ENCODE results near the gene B3GALT2. TPM values are rescaled to one million over a fixed set of nuclear protein-coding genes. Genes with fewer than 3 reads are reported as not detected.
"Not testable (repeated sequence)": the region's sequence is repeated elsewhere in the genome, so short reads cannot be mapped to it uniquely, and the experiment has no call there.

B3GALT2 gene
- total and polyA plus RNA-seq, 2 donors: 0.21 to 0.38 TPM

- H3K27me3 ChIP-seq (ENCODE audit: control insufficient read depth in 2 of 2, insufficient read depth in 1 of 2, low read length in 1 of 2): no peaks in the 10 kb centered on the region
- no peaks in the 10 kb centered on the region for H3K9me3 ChIP-seq (ENCODE audit: control insufficient read depth in 2 of 2, insufficient read depth in 1 of 2, low read length in 1 of 2)
- H3K36me3 ChIP-seq (ENCODE audit: control insufficient read depth in 2 of 2, insufficient read depth in 2 of 2, low read length in 1 of 2): peaks cover 14 to 34% of the 10 kb centered on the region in 2 donors
- H3K4me1 ChIP-seq (ENCODE audit: control insufficient read depth in 2 of 2, insufficient read depth in 2 of 2, low read length in 2 of 2): no peaks in the 10 kb centered on the region
- 98% methylated on average over 2 of the region's 2 CpGs for WGBS
- DNase-seq (ENCODE audit: low read depth in 6 of 9, low spot score in 9 of 9): no peak
- no peak overlapping the region for H3K4me3 ChIP-seq (ENCODE audit: low read length in 2 of 2)
- H3K27ac ChIP-seq (ENCODE audit: low read depth in 1 of 2, low read length in 1 of 2): no peak overlapping the region
Observed at GRCh38 chr1:193212637-193213036, 26.2 kb upstream of the B3GALT2 start.

GRCh38 chr1:193211539-193211938, 25.1 kb upstream of the B3GALT2 start:
- 97% methylated on average over 1 of the region's 1 CpG for WGBS

GRCh38 chr1:193210996-193211395, 24.6 kb upstream of the B3GALT2 start:
- Histone ChIP-seq H3K4me3 (ENCODE audit: low read length in 2 of 2) (no peak overlapping the region), H3K36me3 (ENCODE audit: control insufficient read depth in 2 of 2, insufficient read depth in 2 of 2, low read length in 1 of 2) (peaks cover 9 to 33% of the 10 kb centered on the region in 2 donors), H3K27me3 (ENCODE audit: control insufficient read depth in 2 of 2, insufficient read depth in 1 of 2, low read length in 1 of 2) (no peaks in the 10 kb centered on the region), H3K9me3 (ENCODE audit: control insufficient read depth in 2 of 2, insufficient read depth in 1 of 2, low read length in 1 of 2) (peaks cover 0 to 5% of the 10 kb centered on the region in 2 donors), H3K4me1 (ENCODE audit: control insufficient read depth in 2 of 2, insufficient read depth in 2 of 2, low read length in 2 of 2) (no peaks in the 10 kb centered on the region), H3K27ac (ENCODE audit: low read depth in 1 of 2, low read length in 1 of 2) (no peak overlapping the region)
- DNase-seq (ENCODE audit: low read depth in 6 of 9, low spot score in 9 of 9): no peak
- WGBS: 99% methylated on average over 7 of the region's 7 CpGs

More at GRCh38 chr1:193211539-193211938, 25.1 kb upstream of the B3GALT2 start:
- H3K36me3 ChIP-seq (ENCODE audit: control insufficient read depth in 2 of 2, insufficient read depth in 2 of 2, low read length in 1 of 2): peaks cover 9 to 32% of the 10 kb centered on the region in 2 donors
- H3K4me1 ChIP-seq (ENCODE audit: control insufficient read depth in 2 of 2, insufficient read depth in 2 of 2, low read length in 2 of 2): no peaks in the 10 kb centered on the region
- H3K27ac ChIP-seq (ENCODE audit: low read depth in 1 of 2, low read length in 1 of 2): no peak overlapping the region
- no peaks in the 10 kb centered on the region for H3K27me3 ChIP-seq (ENCODE audit: control insufficient read depth in 2 of 2, insufficient read depth in 1 of 2, low read length in 1 of 2)
- no peak overlapping the region for H3K4me3 ChIP-seq (ENCODE audit: low read length in 2 of 2)
- DNase-seq (ENCODE audit: low read depth in 6 of 9, low spot score in 9 of 9): no peak
- peaks cover 0 to 5% of the 10 kb centered on the region in 2 donors for H3K9me3 ChIP-seq (ENCODE audit: control insufficient read depth in 2 of 2, insufficient read depth in 1 of 2, low read length in 1 of 2)

- H3K27ac ChIP-seq (ENCODE audit: low read depth in 1 of 2, low read length in 1 of 2): no peak overlapping the region
- H3K9me3 ChIP-seq (ENCODE audit: control insufficient read depth in 2 of 2, insufficient read depth in 1 of 2, low read length in 1 of 2): no peaks in the 10 kb centered on the region
- no peak overlapping the region for H3K4me3 ChIP-seq (ENCODE audit: low read length in 2 of 2)
- peaks cover 3 to 9% of the 10 kb centered on the region in 2 donors for H3K36me3 ChIP-seq (ENCODE audit: control insufficient read depth in 2 of 2, insufficient read depth in 2 of 2, low read length in 1 of 2)
- no peaks in the 10 kb centered on the region for H3K4me1 ChIP-seq (ENCODE audit: control insufficient read depth in 2 of 2, insufficient read depth in 2 of 2, low read length in 2 of 2)
- H3K27me3 ChIP-seq (ENCODE audit: control insufficient read depth in 2 of 2, insufficient read depth in 1 of 2, low read length in 1 of 2): no peaks in the 10 kb centered on the region
- 99% methylated on average over 2 of the region's 2 CpGs for WGBS
- no peak for DNase-seq (ENCODE audit: low read depth in 6 of 9, low spot score in 9 of 9)
Observed at GRCh38 chr1:193201021-193201420, 14.6 kb upstream of the B3GALT2 start.

- Histone ChIP-seq H3K4me3 (ENCODE audit: low read length in 2 of 2) (no peak overlapping the region), H3K27ac (ENCODE audit: low read depth in 1 of 2, low read length in 1 of 2) (no peak overlapping the region), H3K27me3 (ENCODE audit: control insufficient read depth in 2 of 2, insufficient read depth in 1 of 2, low read length in 1 of 2) (no peaks in the 10 kb centered on the region), H3K4me1 (ENCODE audit: control insufficient read depth in 2 of 2, insufficient read depth in 2 of 2, low read length in 2 of 2) (no peaks in the 10 kb centered on the region), H3K36me3 (ENCODE audit: control insufficient read depth in 2 of 2, insufficient read depth in 2 of 2, low read length in 1 of 2) (peaks cover 2 to 3% of the 10 kb centered on the region in 2 donors), H3K9me3 (ENCODE audit: control insufficient read depth in 2 of 2, insufficient read depth in 1 of 2, low read length in 1 of 2) (no peaks in the 10 kb centered on the region)
- whole genome bisulfite sequencing: 97% methylated on average over 4 of the region's 4 CpGs
- DNase-seq (ENCODE audit: low read depth in 6 of 9, low spot score in 9 of 9): no peak
Observed at GRCh38 chr1:193199940-193200339, 13.5 kb upstream of the B3GALT2 start.

GRCh38 chr1:193192586-193192985, 6.2 kb upstream of the B3GALT2 start:
- DNase-seq (ENCODE audit: low read depth in 6 of 9, low spot score in 9 of 9): no peak
- peaks cover 6 to 7% of the 10 kb centered on the region in 2 donors for H3K36me3 ChIP-seq (ENCODE audit: control insufficient read depth in 2 of 2, insufficient read depth in 2 of 2, low read length in 1 of 2)
- no peak overlapping the region for H3K27ac ChIP-seq (ENCODE audit: low read depth in 1 of 2, low read length in 1 of 2)
- H3K4me3 ChIP-seq (ENCODE audit: low read length in 2 of 2): no peak overlapping the region
- H3K4me1 ChIP-seq (ENCODE audit: control insufficient read depth in 2 of 2, insufficient read depth in 2 of 2, low read length in 2 of 2): no peaks in the 10 kb centered on the region
- H3K9me3 ChIP-seq (ENCODE audit: control insufficient read depth in 2 of 2, insufficient read depth in 1 of 2, low read length in 1 of 2): peaks cover 0 to 8% of the 10 kb centered on the region in 2 donors
- no peaks in the 10 kb centered on the region for H3K27me3 ChIP-seq (ENCODE audit: control insufficient read depth in 2 of 2, insufficient read depth in 1 of 2, low read length in 1 of 2)
- WGBS: 99% methylated on average over 8 of the region's 8 CpGs

GRCh38 chr1:193190096-193190744, 3.8 kb upstream of the B3GALT2 start:
- Histone ChIP-seq H3K4me1 (ENCODE audit: control insufficient read depth in 2 of 2, insufficient read depth in 2 of 2, low read length in 2 of 2) (peaks cover 6 to 8% of the 10 kb centered on the region in 2 donors), H3K27me3 (ENCODE audit: control insufficient read depth in 2 of 2, insufficient read depth in 1 of 2, low read length in 1 of 2) (no peaks in the 10 kb centered on the region), H3K9me3 (ENCODE audit: control insufficient read depth in 2 of 2, insufficient read depth in 1 of 2, low read length in 1 of 2) (peaks cover 0 to 8% of the 10 kb centered on the region in 2 donors), H3K4me3 (ENCODE audit: low read length in 2 of 2) (no peak overlapping the region), H3K27ac (ENCODE audit: low read depth in 1 of 2, low read length in 1 of 2) (no peak overlapping the region), H3K36me3 (ENCODE audit: control insufficient read depth in 2 of 2, insufficient read depth in 2 of 2, low read length in 1 of 2) (peaks cover 6 to 7% of the 10 kb centered on the region in 2 donors)
- no peak for DNase-seq (ENCODE audit: low read depth in 6 of 9, low spot score in 9 of 9)

GRCh38 chr1:193189442-193190095, 3.2 kb upstream of the B3GALT2 start:
- WGBS: over 99% methylated on average over 3 of the region's 3 CpGs
- Histone ChIP-seq H3K4me3 (ENCODE audit: low read length in 2 of 2) (no peak overlapping the region), H3K4me1 (ENCODE audit: control insufficient read depth in 2 of 2, insufficient read depth in 2 of 2, low read length in 2 of 2) (peaks cover 6 to 8% of the 10 kb centered on the region in 2 donors), H3K27ac (ENCODE audit: low read depth in 1 of 2, low read length in 1 of 2) (no peak overlapping the region), H3K27me3 (ENCODE audit: control insufficient read depth in 2 of 2, insufficient read depth in 1 of 2, low read length in 1 of 2) (no peaks in the 10 kb centered on the region), H3K36me3 (ENCODE audit: control insufficient read depth in 2 of 2, insufficient read depth in 2 of 2, low read length in 1 of 2) (peaks cover 6 to 7% of the 10 kb centered on the region in 2 donors), H3K9me3 (ENCODE audit: control insufficient read depth in 2 of 2, insufficient read depth in 1 of 2, low read length in 1 of 2) (peaks cover 0 to 8% of the 10 kb centered on the region in 2 donors)
- DNase-seq (ENCODE audit: low read depth in 6 of 9, low spot score in 9 of 9): no peak

GRCh38 chr1:193188915-193189314, 2.5 kb upstream of the B3GALT2 start:
- not testable (repeated sequence) for H3K36me3 ChIP-seq (ENCODE audit: control insufficient read depth in 2 of 2, insufficient read depth in 2 of 2, low read length in 1 of 2); H3K27ac ChIP-seq (ENCODE audit: low read depth in 1 of 2, low read length in 1 of 2); H3K4me3 ChIP-seq (ENCODE audit: low read length in 2 of 2); H3K4me1 ChIP-seq (ENCODE audit: control insufficient read depth in 2 of 2, insufficient read depth in 2 of 2, low read length in 2 of 2); H3K9me3 ChIP-seq (ENCODE audit: control insufficient read depth in 2 of 2, insufficient read depth in 1 of 2, low read length in 1 of 2); DNase-seq (ENCODE audit: low read depth in 6 of 9, low spot score in 9 of 9); H3K27me3 ChIP-seq (ENCODE audit: control insufficient read depth in 2 of 2, insufficient read depth in 1 of 2, low read length in 1 of 2)
- 97% methylated on average over 7 of the region's 7 CpGs for WGBS

Measured in thymus (tissue), 11 donors.